ENCODE results near the gene C6orf132.
"Not testable (repeated sequence)": the region's sequence is repeated elsewhere in the genome, so short reads cannot be mapped to it uniquely, and the experiment has no call there.

The C6orf132 gene

GRCh38 chr6:42142118-42142835, at the start of gene C6orf132:
Gene C6orf132, minus strand, starts transcription at chr6:42142620. Its CDS starts 176 bp downstream, at chr6:42142444.
- H3K4me3 Mint-ChIP-seq = no peak within 1 kb of the TSS
- peaks cover 3% of the 10 kb centered on the region for H3K4me1 Mint-ChIP-seq (ENCODE audit: low read depth)
- no peaks in the 10 kb centered on the region for H3K9me3 Mint-ChIP-seq
- H3K27ac Mint-ChIP-seq = no peak within 1 kb of the TSS
- no peaks in the 10 kb centered on the region for H3K36me3 Mint-ChIP-seq (ENCODE audit: low read depth)
- peaks cover 42% of the 10 kb centered on the region for H3K27me3 Mint-ChIP-seq (ENCODE audit: low read depth)

GRCh38 chr6:42190554-42191183, 48.2 kb upstream of the C6orf132 start:
- no peak overlapping the region for H3K27ac Mint-ChIP-seq
- no peak overlapping the region for H3K4me3 Mint-ChIP-seq
- no peaks in the 10 kb centered on the region for H3K36me3 Mint-ChIP-seq (ENCODE audit: low read depth)
- H3K4me1 Mint-ChIP-seq (ENCODE audit: low read depth) = no peaks in the 10 kb centered on the region
- no peaks in the 10 kb centered on the region for H3K27me3 Mint-ChIP-seq (ENCODE audit: low read depth)
- H3K9me3 Mint-ChIP-seq = no peaks in the 10 kb centered on the region

- H3K4me1 Mint-ChIP-seq (ENCODE audit: low read depth) = no peaks in the 10 kb centered on the region
- no peaks in the 10 kb centered on the region for H3K9me3 Mint-ChIP-seq
- no peak overlapping the region for H3K27ac Mint-ChIP-seq
- H3K4me3 Mint-ChIP-seq = no peak overlapping the region
- H3K27me3 Mint-ChIP-seq (ENCODE audit: low read depth) = no peaks in the 10 kb centered on the region
- H3K36me3 Mint-ChIP-seq (ENCODE audit: low read depth) = no peaks in the 10 kb centered on the region
Observed at GRCh38 chr6:42188406-42188805, 46.0 kb upstream of the C6orf132 start.

GRCh38 chr6:42185597-42185996, 43.2 kb upstream of the C6orf132 start:
- no peaks in the 10 kb centered on the region for H3K27me3 Mint-ChIP-seq (ENCODE audit: low read depth)
- no peaks in the 10 kb centered on the region for H3K9me3 Mint-ChIP-seq
- no peak overlapping the region for H3K4me3 Mint-ChIP-seq
- no peaks in the 10 kb centered on the region for H3K36me3 Mint-ChIP-seq (ENCODE audit: low read depth)
- H3K27ac Mint-ChIP-seq = no peak overlapping the region
- H3K4me1 Mint-ChIP-seq (ENCODE audit: low read depth) = no peaks in the 10 kb centered on the region

- H3K9me3 Mint-ChIP-seq = no peaks in the 10 kb centered on the region
- H3K36me3 Mint-ChIP-seq (ENCODE audit: low read depth) = no peaks in the 10 kb centered on the region
- H3K27ac Mint-ChIP-seq = no peak overlapping the region
- H3K27me3 Mint-ChIP-seq (ENCODE audit: low read depth) = no peaks in the 10 kb centered on the region
- H3K4me3 Mint-ChIP-seq = no peak overlapping the region
- H3K4me1 Mint-ChIP-seq (ENCODE audit: low read depth) = no peaks in the 10 kb centered on the region
Observed at GRCh38 chr6:42184475-42184874, 42.1 kb upstream of the C6orf132 start.

- Mint-ChIP-seq H3K4me1 (ENCODE audit: low read depth) (no peaks in the 10 kb centered on the region), H3K27ac (no peak overlapping the region), H3K4me3 (no peak overlapping the region), H3K36me3 (ENCODE audit: low read depth) (no peaks in the 10 kb centered on the region), H3K27me3 (ENCODE audit: low read depth) (no peaks in the 10 kb centered on the region), H3K9me3 (no peaks in the 10 kb centered on the region)
Observed at GRCh38 chr6:42182101-42182500, 39.7 kb upstream of the C6orf132 start.

GRCh38 chr6:42179945-42180313, 37.5 kb upstream of the C6orf132 start:
- Mint-ChIP-seq H3K36me3 (ENCODE audit: low read depth) (no peaks in the 10 kb centered on the region), H3K4me3 (no peak overlapping the region), H3K27ac (no peak overlapping the region), H3K27me3 (ENCODE audit: low read depth) (no peaks in the 10 kb centered on the region), H3K9me3 (no peaks in the 10 kb centered on the region), H3K4me1 (ENCODE audit: low read depth) (no peaks in the 10 kb centered on the region)

GRCh38 chr6:42179261-42179944, 37.0 kb upstream of the C6orf132 start:
- H3K27me3 Mint-ChIP-seq (ENCODE audit: low read depth) = no peaks in the 10 kb centered on the region
- H3K36me3 Mint-ChIP-seq (ENCODE audit: low read depth) = no peaks in the 10 kb centered on the region
- H3K4me1 Mint-ChIP-seq (ENCODE audit: low read depth) = no peaks in the 10 kb centered on the region
- H3K9me3 Mint-ChIP-seq = no peaks in the 10 kb centered on the region
- H3K4me3 Mint-ChIP-seq = no peak overlapping the region
- H3K27ac Mint-ChIP-seq = no peak overlapping the region

GRCh38 chr6:42177514-42178364, 35.3 kb upstream of the C6orf132 start:
- Mint-ChIP-seq H3K36me3 (ENCODE audit: low read depth) (no peaks in the 10 kb centered on the region), H3K27ac (no peak overlapping the region), H3K4me1 (ENCODE audit: low read depth) (no peaks in the 10 kb centered on the region), H3K27me3 (ENCODE audit: low read depth) (no peaks in the 10 kb centered on the region), H3K4me3 (no peak overlapping the region), H3K9me3 (no peaks in the 10 kb centered on the region)

GRCh38 chr6:42176981-42177380, 34.6 kb upstream of the C6orf132 start:
- H3K27me3 Mint-ChIP-seq (ENCODE audit: low read depth) = no peaks in the 10 kb centered on the region
- no peak overlapping the region for H3K27ac Mint-ChIP-seq
- H3K9me3 Mint-ChIP-seq = no peaks in the 10 kb centered on the region
- H3K36me3 Mint-ChIP-seq (ENCODE audit: low read depth) = no peaks in the 10 kb centered on the region
- H3K4me3 Mint-ChIP-seq = no peak overlapping the region
- H3K4me1 Mint-ChIP-seq (ENCODE audit: low read depth) = no peaks in the 10 kb centered on the region

GRCh38 chr6:42175860-42176259, 33.4 kb upstream of the C6orf132 start:
- Mint-ChIP-seq H3K9me3 (no peaks in the 10 kb centered on the region), H3K4me3 (no peak overlapping the region), H3K36me3 (ENCODE audit: low read depth) (no peaks in the 10 kb centered on the region), H3K4me1 (ENCODE audit: low read depth) (no peaks in the 10 kb centered on the region), H3K27ac (no peak overlapping the region), H3K27me3 (ENCODE audit: low read depth) (no peaks in the 10 kb centered on the region)

- no peaks in the 10 kb centered on the region for H3K27me3 Mint-ChIP-seq (ENCODE audit: low read depth)
- H3K9me3 Mint-ChIP-seq = no peaks in the 10 kb centered on the region
- no peaks in the 10 kb centered on the region for H3K36me3 Mint-ChIP-seq (ENCODE audit: low read depth)
- H3K27ac Mint-ChIP-seq = no peak within 1 kb of the TSS
- no peaks in the 10 kb centered on the region for H3K4me1 Mint-ChIP-seq (ENCODE audit: low read depth)
- no peak within 1 kb of the TSS for H3K4me3 Mint-ChIP-seq
Observed at GRCh38 chr6:42173101-42173500, 30.7 kb upstream of the C6orf132 start, which contains the start of gene GUCA1A. Gene GUCA1A, plus strand, starts transcription at chr6:42173364. Its CDS starts 250 bp downstream, at chr6:42173614.

GRCh38 chr6:42171813-42172581, 29.6 kb upstream of the C6orf132 start:
- H3K4me3 Mint-ChIP-seq = no peak overlapping the region
- no peaks in the 10 kb centered on the region for H3K36me3 Mint-ChIP-seq (ENCODE audit: low read depth)
- no peak overlapping the region for H3K27ac Mint-ChIP-seq
- H3K4me1 Mint-ChIP-seq (ENCODE audit: low read depth) = no peaks in the 10 kb centered on the region
- no peaks in the 10 kb centered on the region for H3K27me3 Mint-ChIP-seq (ENCODE audit: low read depth)
- no peaks in the 10 kb centered on the region for H3K9me3 Mint-ChIP-seq

GRCh38 chr6:42169780-42170179, 27.4 kb upstream of the C6orf132 start:
- H3K4me1 Mint-ChIP-seq (ENCODE audit: low read depth); H3K4me3 Mint-ChIP-seq; H3K27me3 Mint-ChIP-seq (ENCODE audit: low read depth); H3K9me3 Mint-ChIP-seq; H3K27ac Mint-ChIP-seq; H3K36me3 Mint-ChIP-seq (ENCODE audit: low read depth): not testable (repeated sequence)
